K562 (cell line): ENCODE data around the gene BAD. TPM values are rescaled to one million over a fixed set of nuclear protein-coding genes. Genes with fewer than 3 reads are reported as not detected.
A peak's percentile ranks its signal among the peaks of the same experiment; 100 is the strongest.

ENCODE experiments used
- CBX5 ChIP-seq: IDR thresholded peaks from 2 replicates; pipeline ENCODE4 v1.6.1; 2014; ENCODE audit warnings: low read depth, borderline replicate concordance
- CXXC5 ChIP-seq: fragments of 250-450 bp; sonication (Bioruptor Pico); IDR thresholded peaks from 2 replicates; pipeline ENCODE4 v1.8.0; 2022; ENCODE audit warnings: inconsistent platforms, mild to moderate bottlenecking, moderate library complexity
- FOXJ2 ChIP-seq: fragments of 200-800 bp; sonication (Bioruptor generic); IDR thresholded peaks from 2 replicates; pipeline ENCODE4 v1.6.1; 2016; ENCODE audit warnings: missing genetic modification characterization, missing compliant biosample characterization
- FOXJ3 ChIP-seq: sonication (generic); formaldehyde crosslinking; IDR thresholded peaks from 2 replicates; pipeline ENCODE4 v1.4.0; 2020; ENCODE audit warnings: mild to moderate bottlenecking, missing genetic modification reagents
- FOXM1 ChIP-seq, 2 experiments: fragments of 450-650 bp in 1 of 2; sonication (generic) in 1 of 2; formaldehyde crosslinking in 1 of 2; IDR thresholded peaks; 2 replicates each; pipeline versions ENCODE4 v1.6.1 to v1.9.0; 2017 to 2022; ENCODE audit warnings: low read depth in 2 of 2, mild to moderate bottlenecking in 2 of 2, missing genetic modification reagents in 1 of 2, moderate library complexity in 1 of 2
- PCBP1 ChIP-seq: fragments of 200-400 bp; formaldehyde crosslinking; IDR thresholded peaks from 2 replicates; pipeline ENCODE4 v1.6.1; 2018; ENCODE audit warnings: mild to moderate bottlenecking, low read depth, low read length; ENCODE audit not compliant: poor library complexity, severe bottlenecking
- RBFOX2 ChIP-seq: fragments of 200-400 bp; formaldehyde crosslinking; IDR thresholded peaks from 2 replicates; pipeline ENCODE4 v1.6.1; 2017; ENCODE audit warnings: low read depth, mild to moderate bottlenecking, low read length, moderate library complexity
- RBM22 ChIP-seq: fragments of 200-400 bp; formaldehyde crosslinking; IDR thresholded peaks from 2 replicates; pipeline ENCODE4 v1.6.1; 2018; ENCODE audit warnings: low read length, low read depth; ENCODE audit not compliant: poor library complexity, severe bottlenecking
- SAP30 ChIP-seq: fragments of 200-600 bp; sonication (generic); IDR thresholded peaks from 2 replicates; pipeline ENCODE4 v1.6.1; 2012; ENCODE audit warnings: borderline replicate concordance, low read depth, mild to moderate bottlenecking, moderate library complexity, low read length, control low read depth, inconsistent platforms; ENCODE audit not compliant: insufficient read depth, poor library complexity, severe bottlenecking
- SIN3A ChIP-seq, 2 experiments: fragments of 150-350 bp in 1 of 2; IDR thresholded peaks; 2 replicates each; pipeline ENCODE4 v1.6.1; 2011 to 2016; ENCODE audit warnings: borderline replicate concordance in 2 of 2, low read depth in 2 of 2, low read length in 2 of 2, mild to moderate bottlenecking in 2 of 2, moderate library complexity in 2 of 2; ENCODE audit not compliant: control insufficient read depth in 1 of 2
- SP1 ChIP-seq: sonication (generic); formaldehyde crosslinking; IDR thresholded peaks from 2 replicates; pipeline ENCODE4 v1.8.1; 2022; ENCODE audit warnings: mild to moderate bottlenecking, missing genetic modification reagents
- YY1 ChIP-seq, 3 experiments: IDR thresholded peaks; 2 replicates each; pipeline ENCODE4 v1.6.1; 2011; ENCODE audit warnings: low read length in 2 of 3, mild to moderate bottlenecking in 2 of 3, moderate library complexity in 2 of 3, borderline replicate concordance in 1 of 3, control low read depth in 1 of 3, low read depth in 1 of 3; ENCODE audit not compliant: insufficient read depth in 3 of 3, insufficient replicate concordance in 2 of 3, control insufficient read depth in 1 of 3, insufficient read length in 1 of 3; ENCODE audit errors: extremely low read depth in 1 of 3
- ZFX ChIP-seq: sonication (generic); formaldehyde crosslinking; IDR thresholded peaks from 2 replicates; pipeline ENCODE4 v1.8.0; 2022; ENCODE audit warnings: mild to moderate bottlenecking, missing genetic modification reagents, moderate library complexity
- polyA plus RNA-seq, 8 experiments: library from polyadenylated mRNA; depleted of rRNA in 4 of 8; stranded (reverse) in 5 of 8; unstranded in 3 of 8; fragments of >200 nt; fragmentation: Nextera tagmentation in 2 of 8; fragmentation: Illumina TruSeq in 1 of 8; extraction: Ambion mirVana in 2 of 8; extraction: Trizol in 1 of 8; gene quantifications; 2 replicates each; pipeline versions ENCODE4 v1.2.1 to v1.2.3, GENCODE V29; 2011 to 2014; ENCODE audit warnings: inconsistent platforms in 1 of 8, missing spikeins in 1 of 8
- total RNA-seq, 7 experiments: library from RNA; depleted of rRNA in 6 of 7; stranded (reverse); fragments of >200 nt in 6 of 7; fragmentation: Illumina TruSeq in 2 of 7; extraction: Trizol in 2 of 7; gene quantifications; 2 replicates each; pipeline versions ENCODE4 v1.2.1 to v1.2.3, GENCODE V29; 2011 to 2021; ENCODE audit warnings: low replicate concordance in 1 of 7
- TF ChIP-seq, protein P1 (sequence below): sonication (generic); formaldehyde crosslinking; IDR thresholded peaks from 2 replicates; pipeline ENCODE4 v1.9.0; 2022; ENCODE audit warnings: mild to moderate bottlenecking, missing genetic modification reagents
- TF ChIP-seq, protein P2 (sequence below): sonication (generic); formaldehyde crosslinking; IDR thresholded peaks from 2 replicates; pipeline ENCODE4 v1.8.0; 2022; ENCODE audit warnings: missing genetic modification reagents, mild to moderate bottlenecking, moderate library complexity, borderline replicate concordance
- TF ChIP-seq, protein P3 (sequence below): sonication (generic); formaldehyde crosslinking; IDR thresholded peaks from 2 replicates; pipeline ENCODE4 v1.8.0; 2022; ENCODE audit warnings: mild to moderate bottlenecking, low read depth, missing genetic modification reagents
- TF ChIP-seq, protein P4 (sequence below): IDR thresholded peaks from 2 replicates; pipeline ENCODE4 v1.6.1; 2012; ENCODE audit warnings: low read depth, low read length, improper control_type of control experiment, borderline replicate concordance
- TF ChIP-seq, protein P5 (sequence below): fragments of 250-450 bp; sonication (Bioruptor Pico); IDR thresholded peaks from 2 replicates; pipeline ENCODE4 v1.8.0; 2022; ENCODE audit warnings: inconsistent platforms, mild to moderate bottlenecking, moderate library complexity, borderline replicate concordance

Gene BAD
- total and polyA plus RNA-seq, 9 of the 15 experiments (the other 6 are each of a cell fraction or from before 2014, with no cell fraction given): 0.61 to 45.6 (median 11.8) TPM

DNA sequence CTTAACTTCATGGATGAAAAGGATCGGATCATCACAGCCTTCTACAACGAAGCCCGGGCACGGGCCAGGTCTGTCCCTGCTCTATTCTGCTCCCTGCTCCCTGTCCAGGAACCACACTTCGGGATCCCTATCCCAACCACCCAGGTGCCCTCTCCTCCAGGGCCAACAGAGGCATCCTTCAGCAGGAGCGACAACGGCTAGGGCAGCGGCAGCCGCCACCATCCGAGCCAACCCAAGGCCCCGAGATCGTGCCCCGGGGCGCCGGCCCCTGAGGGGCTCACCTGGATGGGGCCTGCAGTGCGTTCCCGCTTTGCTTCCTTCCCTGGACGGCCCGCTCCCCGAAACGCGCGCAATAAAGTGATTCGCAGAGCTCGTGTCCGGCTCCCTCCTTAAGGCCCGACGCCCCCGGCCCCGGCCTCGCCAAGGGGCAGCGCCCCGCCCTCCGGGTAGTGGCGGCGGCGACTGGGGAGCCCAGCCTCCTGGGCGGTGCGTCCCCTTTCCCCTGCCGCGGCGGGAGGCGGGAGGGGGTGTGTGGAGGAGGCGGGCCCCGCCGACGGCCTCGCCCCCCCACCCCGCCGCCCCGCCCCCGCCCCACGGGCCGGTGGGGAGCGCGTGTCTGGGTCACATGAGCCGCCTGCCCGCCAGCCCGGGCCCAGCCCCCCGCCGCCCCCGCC is 50.4 kb downstream of the BAD start, which contains the start of gene VEGFB (continued):
- TF ChIP-seq, protein P1, sequence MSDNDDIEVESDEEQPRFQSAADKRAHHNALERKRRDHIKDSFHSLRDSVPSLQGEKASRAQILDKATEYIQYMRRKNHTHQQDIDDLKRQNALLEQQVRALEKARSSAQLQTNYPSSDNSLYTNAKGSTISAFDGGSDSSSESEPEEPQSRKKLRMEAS: peak; percentile 46; the same call in 1 of the 2 replicates
- TF ChIP-seq FOXM1 (IDR thresholded peaks at IDR 0.05; ENCODE audit: low read depth): no peak
- no peak for TF ChIP-seq FOXM1 (CRISPR knock-in tag; IDR thresholded peaks at IDR 0.05; ENCODE audit: low read depth)
- TF ChIP-seq SIN3A (IDR thresholded peaks at IDR 0.05; ENCODE audit: borderline replicate concordance in 2 of 2, control insufficient read depth in 1 of 2, low read depth in 2 of 2, low read length in 2 of 2): 0 out of 4 replicates have a peak, but pooled peaks of 1 of the 2 experiments have one; percentile 46
- TF ChIP-seq, protein P2, sequence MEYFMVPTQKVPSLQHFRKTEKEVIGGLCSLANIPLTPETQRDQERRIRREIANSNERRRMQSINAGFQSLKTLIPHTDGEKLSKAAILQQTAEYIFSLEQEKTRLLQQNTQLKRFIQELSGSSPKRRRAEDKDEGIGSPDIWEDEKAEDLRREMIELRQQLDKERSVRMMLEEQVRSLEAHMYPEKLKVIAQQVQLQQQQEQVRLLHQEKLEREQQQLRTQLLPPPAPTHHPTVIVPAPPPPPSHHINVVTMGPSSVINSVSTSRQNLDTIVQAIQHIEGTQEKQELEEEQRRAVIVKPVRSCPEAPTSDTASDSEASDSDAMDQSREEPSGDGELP (CRISPR knock-in tag): peak; percentile 41; the same call in 1 of the 2 replicates
- no peak; the same call in none of the 2 replicates for TF ChIP-seq RBFOX2
- peak; percentile 62 for TF ChIP-seq SAP30
- peak; percentile 67 for TF ChIP-seq SP1 (CRISPR knock-in tag)
- peak in 1 of 3 experiments; percentile 15 for TF ChIP-seq YY1 (IDR thresholded peaks at IDR 0.05; ENCODE audit: borderline replicate concordance in 1 of 3, control insufficient read depth in 1 of 3, extremely low read depth in 1 of 3, insufficient read depth in 3 of 3, insufficient read length in 1 of 3, insufficient replicate concordance in 2 of 3, low read depth in 1 of 3, low read length in 2 of 3)
- TF ChIP-seq, protein P3, sequence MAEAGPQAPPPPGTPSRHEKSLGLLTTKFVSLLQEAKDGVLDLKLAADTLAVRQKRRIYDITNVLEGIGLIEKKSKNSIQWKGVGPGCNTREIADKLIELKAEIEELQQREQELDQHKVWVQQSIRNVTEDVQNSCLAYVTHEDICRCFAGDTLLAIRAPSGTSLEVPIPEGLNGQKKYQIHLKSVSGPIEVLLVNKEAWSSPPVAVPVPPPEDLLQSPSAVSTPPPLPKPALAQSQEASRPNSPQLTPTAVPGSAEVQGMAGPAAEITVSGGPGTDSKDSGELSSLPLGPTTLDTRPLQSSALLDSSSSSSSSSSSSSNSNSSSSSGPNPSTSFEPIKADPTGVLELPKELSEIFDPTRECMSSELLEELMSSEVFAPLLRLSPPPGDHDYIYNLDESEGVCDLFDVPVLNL (CRISPR knock-in tag): peak; percentile 28; the same call in 1 of the 2 replicates
- TF ChIP-seq ZFX (CRISPR knock-in tag): peak; percentile 76
- no peak for TF ChIP-seq RBM22
- no peak for TF ChIP-seq FOXJ2
- no peak for TF ChIP-seq CBX5
- TF ChIP-seq, protein P4, sequence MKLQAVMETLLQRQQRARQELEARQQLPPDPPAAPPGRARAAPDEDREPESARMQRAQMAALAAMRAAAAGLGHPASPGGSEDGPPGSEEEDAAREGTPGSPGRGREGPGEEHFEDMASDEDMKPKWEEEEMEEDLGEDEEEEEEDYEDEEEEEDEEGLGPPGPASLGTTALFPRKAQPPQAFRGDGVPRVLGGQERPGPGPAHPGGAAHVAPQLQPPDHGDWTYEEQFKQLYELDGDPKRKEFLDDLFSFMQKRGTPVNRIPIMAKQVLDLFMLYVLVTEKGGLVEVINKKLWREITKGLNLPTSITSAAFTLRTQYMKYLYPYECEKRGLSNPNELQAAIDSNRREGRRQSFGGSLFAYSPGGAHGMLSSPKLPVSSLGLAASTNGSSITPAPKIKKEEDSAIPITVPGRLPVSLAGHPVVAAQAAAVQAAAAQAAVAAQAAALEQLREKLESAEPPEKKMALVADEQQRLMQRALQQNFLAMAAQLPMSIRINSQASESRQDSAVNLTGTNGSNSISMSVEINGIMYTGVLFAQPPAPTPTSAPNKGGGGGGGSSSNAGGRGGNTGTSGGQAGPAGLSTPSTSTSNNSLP: no peak
- TF ChIP-seq CXXC5: peak; percentile 35; the same call in 1 of the 2 replicates
- TF ChIP-seq PCBP1: no peak
- no peak for TF ChIP-seq FOXJ3 (CRISPR knock-in tag)
- TF ChIP-seq, protein P5, sequence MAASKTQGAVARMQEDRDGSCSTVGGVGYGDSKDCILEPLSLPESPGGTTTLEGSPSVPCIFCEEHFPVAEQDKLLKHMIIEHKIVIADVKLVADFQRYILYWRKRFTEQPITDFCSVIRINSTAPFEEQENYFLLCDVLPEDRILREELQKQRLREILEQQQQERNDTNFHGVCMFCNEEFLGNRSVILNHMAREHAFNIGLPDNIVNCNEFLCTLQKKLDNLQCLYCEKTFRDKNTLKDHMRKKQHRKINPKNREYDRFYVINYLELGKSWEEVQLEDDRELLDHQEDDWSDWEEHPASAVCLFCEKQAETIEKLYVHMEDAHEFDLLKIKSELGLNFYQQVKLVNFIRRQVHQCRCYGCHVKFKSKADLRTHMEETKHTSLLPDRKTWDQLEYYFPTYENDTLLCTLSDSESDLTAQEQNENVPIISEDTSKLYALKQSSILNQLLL: no peak
